NCI-H345 (cell line): ENCODE results near the gene EDIL3.

ENCODE experiments used
- DNase-seq: peaks from one replicate; lab custom pipeline; 2025; lab: John Stamatoyannopoulos, UW

Gene EDIL3

GRCh38 chr5:84259283-84260045 lies 125.2 kb downstream of the EDIL3 start:
- no peak for DNase-seq

DNA sequence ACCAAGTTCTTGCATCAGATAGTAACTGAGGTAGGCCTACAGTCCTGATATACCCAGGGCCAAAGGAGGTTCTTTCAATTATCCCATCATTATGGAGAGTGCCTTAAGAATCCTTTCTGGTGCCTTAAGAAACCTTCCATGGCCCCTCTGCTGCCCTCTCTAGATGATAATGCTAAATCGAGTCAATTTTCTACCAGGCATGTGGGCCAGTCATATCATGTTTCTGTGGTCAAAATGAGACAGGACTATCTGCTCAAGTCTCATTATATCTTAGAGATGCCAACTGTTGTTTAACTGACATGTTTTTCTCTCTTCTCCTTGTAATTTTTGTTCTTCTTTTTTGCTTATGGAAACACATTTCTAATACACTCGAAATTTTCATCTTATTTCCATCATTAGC lies 127.6 kb downstream of the EDIL3 start:
- DNase-seq: no peak

- no peak for DNase-seq
These were observed 129.4 kb downstream of the EDIL3 start for GRCh38 chr5:84255315-84255714.

DNA sequence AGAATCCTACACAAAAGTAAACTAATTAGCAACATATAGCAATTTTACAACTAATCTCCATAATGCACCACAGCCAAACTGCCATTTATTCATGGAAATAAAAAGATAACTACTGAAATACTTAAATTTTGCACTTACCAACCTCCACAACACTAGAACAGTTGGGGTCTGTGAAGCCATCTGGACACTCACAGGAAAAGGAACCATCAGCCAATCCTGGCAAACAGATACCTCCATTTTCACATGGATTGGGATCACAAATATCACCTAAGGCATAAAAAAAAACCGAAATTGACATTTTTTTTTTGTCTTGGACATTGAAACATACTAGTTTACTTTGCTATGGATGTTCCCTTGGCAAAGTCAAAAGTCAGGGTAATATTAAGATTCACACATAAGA lies 130.7 kb downstream of the EDIL3 start:
- no peak for DNase-seq

DNA sequence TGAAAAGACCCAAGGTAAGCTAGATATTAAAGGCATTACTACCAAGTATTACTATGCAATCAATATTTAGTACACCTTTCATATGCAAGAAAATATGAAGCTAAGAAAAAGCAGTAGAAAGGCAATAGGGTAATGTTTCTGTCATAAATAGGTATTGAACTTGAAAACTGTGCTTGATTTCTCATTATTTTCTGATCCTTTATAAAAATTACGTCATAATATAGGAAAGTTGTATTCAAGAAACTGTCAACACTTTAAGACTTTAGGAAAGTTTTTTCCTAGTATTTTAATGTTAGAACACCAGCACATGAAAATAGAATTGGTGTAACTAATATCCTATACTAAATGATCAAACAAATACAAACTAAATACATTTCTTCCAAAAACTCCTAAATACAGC lies 133.2 kb downstream of the EDIL3 start:
- DNase-seq: no peak

DNA sequence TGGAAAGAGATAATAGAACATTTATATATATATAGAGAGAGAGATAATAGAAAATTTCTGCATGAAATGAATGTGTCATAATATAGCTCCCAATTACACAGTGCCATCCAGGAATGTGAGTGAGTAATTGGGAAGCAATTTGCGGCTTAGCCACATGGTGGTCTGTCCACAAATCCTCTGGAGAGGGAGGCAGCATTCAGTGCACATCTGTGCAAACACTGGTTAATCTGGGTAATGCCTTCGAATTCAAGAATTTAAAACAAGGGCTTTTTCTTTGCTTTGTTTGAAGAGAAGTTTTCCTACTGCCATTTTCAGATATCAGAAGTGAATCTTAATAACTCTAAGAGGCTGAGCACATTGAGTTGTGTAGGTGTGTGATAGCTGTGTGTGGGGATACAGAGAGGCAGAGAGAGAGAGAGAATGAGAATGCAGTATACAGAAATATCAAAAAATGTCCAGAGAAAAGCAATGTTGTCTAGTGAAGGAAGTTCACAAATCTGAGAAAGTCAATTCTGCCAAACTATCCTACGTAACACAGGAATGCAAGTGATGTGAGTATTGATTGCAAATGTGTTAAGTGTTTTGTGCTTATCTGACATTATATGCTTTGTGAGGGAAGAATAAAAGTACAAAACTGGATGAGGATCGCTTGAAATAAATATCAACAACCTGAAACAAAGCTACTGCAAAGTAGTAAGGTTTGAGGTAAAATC lies 134.6 kb downstream of the EDIL3 start:
- no peak for DNase-seq

- DNase-seq: no peak
These were observed 136.7 kb downstream of the EDIL3 start for GRCh38 chr5:84248013-84248412.

DNA sequence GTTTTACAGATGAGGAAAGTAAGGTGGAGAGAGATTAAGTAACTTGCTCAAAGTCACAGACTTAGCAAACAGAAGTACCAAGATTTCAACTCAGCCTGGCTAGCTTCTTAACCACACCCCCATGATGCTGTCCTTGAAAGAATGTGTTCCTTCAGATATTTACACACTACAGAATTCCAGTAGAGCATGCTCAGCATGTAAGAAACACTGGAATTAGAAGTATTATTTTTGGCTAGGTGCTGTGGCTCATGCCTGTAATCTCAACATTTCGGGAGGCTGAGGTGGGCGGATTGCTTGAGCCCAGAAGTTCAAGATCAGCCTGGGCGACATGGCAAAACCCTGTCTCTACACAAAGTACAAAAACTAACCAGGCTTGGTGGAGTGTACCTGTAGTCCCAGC lies 142.4 kb downstream of the EDIL3 start:
- no peak for DNase-seq

DNA sequence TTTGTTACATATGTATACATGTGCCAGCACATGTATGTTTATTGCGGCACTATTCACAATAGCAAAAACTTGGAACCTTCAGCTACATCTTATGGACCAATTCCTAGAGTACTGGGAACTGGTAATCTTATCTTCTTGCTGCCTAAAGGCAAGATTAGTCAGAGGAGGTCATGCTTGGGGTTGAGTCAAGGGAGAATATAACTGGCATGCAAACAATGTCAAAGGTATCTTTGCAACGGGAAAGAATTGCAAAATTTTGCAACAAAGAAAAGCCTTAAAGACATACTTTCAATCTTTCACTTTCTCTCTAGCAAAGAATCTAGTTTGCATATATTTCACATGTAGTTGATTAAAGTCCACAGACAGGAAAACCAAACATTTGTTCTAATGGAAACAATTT lies 145.2 kb downstream of the EDIL3 start:
- DNase-seq: no peak

GRCh38 chr5:84237126-84237525 lies 147.6 kb downstream of the EDIL3 start:
- DNase-seq: no peak

- no peak for DNase-seq
These were observed 153.2 kb downstream of the EDIL3 start for GRCh38 chr5:84231433-84231832.

GRCh38 chr5:84229045-84229444 lies 155.6 kb downstream of the EDIL3 start:
- no peak for DNase-seq

DNA sequence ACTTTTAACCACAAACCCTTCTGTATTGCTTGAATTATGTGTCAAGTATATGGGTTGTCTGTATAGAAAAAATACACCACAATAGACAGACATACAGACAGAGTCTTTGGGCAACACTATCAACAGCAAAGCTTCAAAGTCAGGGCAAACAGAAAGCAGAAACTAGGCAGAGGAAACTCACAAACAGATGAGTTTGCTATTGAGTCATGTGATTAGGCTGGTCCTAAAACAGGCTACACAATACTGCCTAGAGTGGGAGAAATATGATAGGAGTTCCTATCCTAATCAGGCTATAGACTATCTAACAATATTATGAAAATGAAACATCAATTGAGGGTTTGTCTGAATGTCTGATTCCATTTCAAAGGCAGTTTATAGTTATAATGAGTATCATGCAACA lies 156.4 kb downstream of the EDIL3 start:
- no peak for DNase-seq

DNA sequence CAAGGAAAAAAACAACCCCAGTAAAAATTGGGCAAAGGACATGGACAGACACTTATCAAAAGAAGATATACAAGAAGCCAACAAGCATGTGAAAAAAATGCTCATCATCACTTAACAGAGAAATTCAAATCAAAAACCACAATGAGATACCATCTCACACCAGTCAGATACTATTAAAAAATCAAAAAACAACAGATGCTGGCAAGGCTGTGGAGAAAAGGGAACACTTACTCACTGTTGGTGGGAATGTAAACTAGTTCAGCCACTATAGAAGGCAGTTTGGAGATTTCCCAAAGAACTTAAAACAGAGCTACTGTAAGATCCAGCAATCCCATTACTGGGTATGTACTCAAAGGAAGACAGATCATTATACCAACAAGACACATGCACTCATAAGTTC lies 157.4 kb downstream of the EDIL3 start:
- DNase-seq: no peak

GRCh38 chr5:84218546-84218945 lies 166.1 kb downstream of the EDIL3 start:
- DNase-seq: no peak

DNA sequence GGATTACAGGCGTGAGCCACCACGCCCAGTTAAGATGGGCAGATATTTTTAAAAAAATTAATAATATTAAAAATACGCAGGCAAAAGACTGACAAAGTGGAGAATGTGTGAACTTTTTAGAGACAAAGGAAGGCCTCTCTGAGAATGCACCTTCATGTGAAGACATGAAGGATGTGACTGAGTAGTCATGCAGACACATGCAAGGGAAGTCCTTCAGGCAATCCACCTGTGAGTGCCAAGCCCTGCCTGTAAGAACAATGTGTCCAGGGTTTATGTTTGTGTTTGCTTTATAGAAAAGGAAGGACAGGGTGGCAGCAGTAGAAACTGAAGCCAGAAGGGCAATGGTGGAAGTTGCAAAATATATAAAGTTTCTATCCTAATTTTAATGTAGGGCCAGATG lies 169.2 kb downstream of the EDIL3 start:
- no peak for DNase-seq

DNA sequence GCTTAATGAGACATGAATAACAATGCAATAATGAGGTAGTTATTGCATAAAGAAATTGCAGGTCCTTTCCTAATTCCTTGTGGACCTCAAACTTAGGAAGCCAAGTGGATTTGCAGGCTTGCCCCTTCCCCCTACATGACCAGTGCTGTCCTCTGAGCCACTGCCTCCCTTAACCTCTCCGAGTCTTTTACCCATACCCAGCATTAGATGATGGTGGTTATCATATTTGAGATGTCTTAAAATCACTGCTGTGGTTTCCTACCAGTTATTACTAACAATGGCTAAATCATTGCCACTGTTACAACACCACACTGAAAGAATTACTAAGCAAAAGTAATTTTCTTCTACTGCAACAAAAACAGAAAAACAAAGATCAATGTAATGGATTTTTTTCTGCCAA lies 170.8 kb downstream of the EDIL3 start:
- DNase-seq: no peak

- no peak for DNase-seq
These were observed 171.5 kb downstream of the EDIL3 start for GRCh38 chr5:84213212-84213611.

GRCh38 chr5:84204772-84205171 lies 179.9 kb downstream of the EDIL3 start:
- DNase-seq: no peak

GRCh38 chr5:84202136-84202535 lies 182.5 kb downstream of the EDIL3 start:
- DNase-seq: no peak

- DNase-seq: no peak
These were observed 187.1 kb downstream of the EDIL3 start for GRCh38 chr5:84197538-84197937.

DNA sequence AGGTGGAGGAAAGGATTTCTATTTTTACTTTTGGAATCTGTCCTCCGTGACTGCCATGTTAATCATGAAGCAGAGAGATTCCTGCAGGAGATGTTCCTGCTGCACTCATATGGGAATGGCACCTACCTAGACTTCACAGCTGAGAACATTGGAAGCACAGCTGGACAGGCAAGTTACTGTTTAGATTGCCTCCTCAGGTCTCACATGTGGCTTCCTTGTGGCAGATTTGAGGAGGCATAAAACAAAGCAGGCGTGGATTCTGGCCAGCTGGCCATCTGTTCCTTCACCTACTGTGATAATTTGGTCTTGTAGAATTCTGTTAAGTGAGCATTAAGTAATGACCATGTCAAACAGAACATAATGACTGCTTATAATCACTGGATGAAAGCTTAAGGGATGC lies 193.4 kb downstream of the EDIL3 start:
- DNase-seq: no peak

DNA sequence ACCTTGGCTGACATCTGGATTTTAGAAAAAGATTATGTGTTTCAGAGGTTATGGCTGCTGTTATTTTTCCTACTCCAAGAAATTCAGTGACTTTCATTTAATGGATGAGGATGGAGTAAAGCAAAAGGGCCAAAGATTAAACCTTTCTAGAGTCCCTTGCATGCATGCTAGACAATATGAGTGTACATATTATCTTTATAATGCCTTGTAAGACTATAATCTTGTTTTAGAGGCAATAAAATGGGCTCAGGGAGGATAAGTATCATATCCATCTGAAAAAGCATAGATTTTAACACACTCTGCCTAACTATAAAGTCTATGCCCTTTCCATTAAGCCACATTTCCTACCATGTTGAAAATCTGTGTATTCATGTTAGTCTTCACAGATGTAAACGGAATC lies 199.8 kb downstream of the EDIL3 start:
- no peak for DNase-seq

DNA sequence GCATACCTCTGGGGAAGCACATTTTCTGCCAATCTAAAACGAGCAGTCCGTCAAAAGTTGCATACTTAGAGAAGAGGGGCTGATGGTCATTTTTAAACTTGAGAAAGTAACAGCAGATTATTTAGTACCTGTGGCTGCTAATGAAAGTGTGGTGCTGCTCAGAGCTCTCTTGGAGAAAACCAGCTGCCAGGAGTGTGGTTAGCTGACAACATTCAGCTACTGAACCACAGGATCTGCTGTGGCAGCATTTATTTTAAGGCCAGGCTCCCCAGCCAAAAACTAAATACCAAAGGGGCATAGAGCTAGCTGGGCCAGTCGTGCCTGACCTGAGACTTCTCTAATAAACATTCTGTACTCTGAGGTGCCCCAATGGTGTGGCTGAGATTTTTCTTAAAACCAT lies 203.6 kb downstream of the EDIL3 start:
- no peak for DNase-seq
